Measurements from ENCODE around the gene KRT84.

DNA sequence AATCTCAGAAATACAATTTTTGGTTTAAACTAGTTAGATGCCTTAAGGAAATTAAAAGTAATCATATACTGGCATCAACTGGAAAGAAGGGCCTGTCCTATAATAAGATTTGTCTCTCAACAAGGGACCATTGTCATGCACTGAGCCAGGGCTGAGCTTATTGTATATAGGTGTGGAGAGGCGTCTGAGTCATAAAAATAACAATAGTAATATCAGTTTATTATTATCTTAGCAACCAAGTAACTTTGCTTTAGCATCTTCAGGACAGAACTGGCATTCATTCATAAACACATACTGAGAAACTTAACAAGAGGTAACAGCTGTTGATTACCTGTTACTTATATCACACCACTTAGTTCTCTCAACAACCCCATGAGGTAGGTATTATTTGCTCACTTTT lies 41.6 kb upstream of the KRT84 start:
- TF ChIP-seq, protein P1, sequence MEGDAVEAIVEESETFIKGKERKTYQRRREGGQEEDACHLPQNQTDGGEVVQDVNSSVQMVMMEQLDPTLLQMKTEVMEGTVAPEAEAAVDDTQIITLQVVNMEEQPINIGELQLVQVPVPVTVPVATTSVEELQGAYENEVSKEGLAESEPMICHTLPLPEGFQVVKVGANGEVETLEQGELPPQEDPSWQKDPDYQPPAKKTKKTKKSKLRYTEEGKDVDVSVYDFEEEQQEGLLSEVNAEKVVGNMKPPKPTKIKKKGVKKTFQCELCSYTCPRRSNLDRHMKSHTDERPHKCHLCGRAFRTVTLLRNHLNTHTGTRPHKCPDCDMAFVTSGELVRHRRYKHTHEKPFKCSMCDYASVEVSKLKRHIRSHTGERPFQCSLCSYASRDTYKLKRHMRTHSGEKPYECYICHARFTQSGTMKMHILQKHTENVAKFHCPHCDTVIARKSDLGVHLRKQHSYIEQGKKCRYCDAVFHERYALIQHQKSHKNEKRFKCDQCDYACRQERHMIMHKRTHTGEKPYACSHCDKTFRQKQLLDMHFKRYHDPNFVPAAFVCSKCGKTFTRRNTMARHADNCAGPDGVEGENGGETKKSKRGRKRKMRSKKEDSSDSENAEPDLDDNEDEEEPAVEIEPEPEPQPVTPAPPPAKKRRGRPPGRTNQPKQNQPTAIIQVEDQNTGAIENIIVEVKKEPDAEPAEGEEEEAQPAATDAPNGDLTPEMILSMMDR (IDR thresholded peaks at IDR 0.05; ENCODE audit: insufficient read depth, low read length), result no peak
- TF ChIP-seq POLR2AphosphoS5 (IDR thresholded peaks at IDR 0.05; ENCODE audit: low read depth), result no peak
- TF ChIP-seq, protein P2, sequence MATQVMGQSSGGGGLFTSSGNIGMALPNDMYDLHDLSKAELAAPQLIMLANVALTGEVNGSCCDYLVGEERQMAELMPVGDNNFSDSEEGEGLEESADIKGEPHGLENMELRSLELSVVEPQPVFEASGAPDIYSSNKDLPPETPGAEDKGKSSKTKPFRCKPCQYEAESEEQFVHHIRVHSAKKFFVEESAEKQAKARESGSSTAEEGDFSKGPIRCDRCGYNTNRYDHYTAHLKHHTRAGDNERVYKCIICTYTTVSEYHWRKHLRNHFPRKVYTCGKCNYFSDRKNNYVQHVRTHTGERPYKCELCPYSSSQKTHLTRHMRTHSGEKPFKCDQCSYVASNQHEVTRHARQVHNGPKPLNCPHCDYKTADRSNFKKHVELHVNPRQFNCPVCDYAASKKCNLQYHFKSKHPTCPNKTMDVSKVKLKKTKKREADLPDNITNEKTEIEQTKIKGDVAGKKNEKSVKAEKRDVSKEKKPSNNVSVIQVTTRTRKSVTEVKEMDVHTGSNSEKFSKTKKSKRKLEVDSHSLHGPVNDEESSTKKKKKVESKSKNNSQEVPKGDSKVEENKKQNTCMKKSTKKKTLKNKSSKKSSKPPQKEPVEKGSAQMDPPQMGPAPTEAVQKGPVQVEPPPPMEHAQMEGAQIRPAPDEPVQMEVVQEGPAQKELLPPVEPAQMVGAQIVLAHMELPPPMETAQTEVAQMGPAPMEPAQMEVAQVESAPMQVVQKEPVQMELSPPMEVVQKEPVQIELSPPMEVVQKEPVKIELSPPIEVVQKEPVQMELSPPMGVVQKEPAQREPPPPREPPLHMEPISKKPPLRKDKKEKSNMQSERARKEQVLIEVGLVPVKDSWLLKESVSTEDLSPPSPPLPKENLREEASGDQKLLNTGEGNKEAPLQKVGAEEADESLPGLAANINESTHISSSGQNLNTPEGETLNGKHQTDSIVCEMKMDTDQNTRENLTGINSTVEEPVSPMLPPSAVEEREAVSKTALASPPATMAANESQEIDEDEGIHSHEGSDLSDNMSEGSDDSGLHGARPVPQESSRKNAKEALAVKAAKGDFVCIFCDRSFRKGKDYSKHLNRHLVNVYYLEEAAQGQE (IDR thresholded peaks at IDR 0.05; ENCODE audit: insufficient replicate concordance, low read depth), result no peak

Data from HL-60 (cell line).